GM19193 (cell line): ENCODE results near the gene MGAT3.

Experiments
- POLR2A ChIP-seq: IDR thresholded peaks from 4 replicates; pipeline ENCODE4 v1.6.1; 2011; ENCODE audit not compliant: insufficient read depth, insufficient read length; ENCODE audit errors: extremely low read depth

The MGAT3 gene

GRCh38 chr22:39500101-39500500 is 43.3 kb downstream of the MGAT3 start:
- no peak for TF ChIP-seq POLR2A

GRCh38 chr22:39501644-39502108 is 44.9 kb downstream of the MGAT3 start:
- TF ChIP-seq POLR2A, result no peak

- TF ChIP-seq POLR2A, result peak; percentile 76
Measured at GRCh38 chr22:39502109-39502788, 45.4 kb downstream of the MGAT3 start, which contains the start of gene MIEF1. TSS of gene MIEF1 (plus strand) at chr22:39502290. CDS start at chr22:39511295, 9,005 bp downstream.

GRCh38 chr22:39502789-39503409 is 46.1 kb downstream of the MGAT3 start:
- TF ChIP-seq POLR2A, result no peak

- no peak for TF ChIP-seq POLR2A
Measured at GRCh38 chr22:39503630-39504029, 46.8 kb downstream of the MGAT3 start.

GRCh38 chr22:39504071-39504470 is 47.3 kb downstream of the MGAT3 start:
- TF ChIP-seq POLR2A, result no peak

GRCh38 chr22:39508393-39508792 is 51.6 kb downstream of the MGAT3 start:
- TF ChIP-seq POLR2A, result no peak

- no peak for TF ChIP-seq POLR2A
Measured at GRCh38 chr22:39510529-39511149, 53.8 kb downstream of the MGAT3 start.

GRCh38 chr22:39511226-39511625 is 54.4 kb downstream of the MGAT3 start:
- TF ChIP-seq POLR2A, result no peak

GRCh38 chr22:39512026-39512425 is 55.2 kb downstream of the MGAT3 start:
- TF ChIP-seq POLR2A, result no peak

- no peak for TF ChIP-seq POLR2A
Measured at GRCh38 chr22:39513791-39514190, 57.0 kb downstream of the MGAT3 start.

- no peak for TF ChIP-seq POLR2A
Measured at GRCh38 chr22:39514373-39514973, 57.7 kb downstream of the MGAT3 start.

GRCh38 chr22:39515266-39516050 is 58.6 kb downstream of the MGAT3 start:
- no peak for TF ChIP-seq POLR2A

- no peak for TF ChIP-seq POLR2A
Measured at GRCh38 chr22:39517470-39517869, 60.7 kb downstream of the MGAT3 start.
